Measurements from ENCODE around the gene STRIP1.

DNA sequence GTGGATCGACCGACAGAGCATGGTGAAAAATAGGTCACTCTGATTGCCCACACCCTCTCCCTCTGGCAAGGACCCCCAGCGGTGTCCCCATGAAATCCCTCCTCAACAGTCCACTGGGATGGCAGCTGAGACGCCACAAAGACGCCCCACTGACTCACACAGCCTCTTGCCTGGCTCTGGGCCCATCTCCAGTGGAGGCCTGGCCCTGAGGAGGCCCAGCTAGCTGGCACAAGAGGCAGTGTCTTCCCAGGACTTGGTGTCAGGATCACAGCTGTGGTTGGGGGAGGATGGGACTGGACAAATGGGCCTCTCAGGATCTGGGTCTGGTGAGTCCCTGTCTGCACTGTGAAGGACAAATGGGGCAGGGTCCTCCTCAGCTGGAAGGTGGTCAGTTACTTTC is 31.4 kb downstream of the STRIP1 start:
- no peak for TF ChIP-seq POLR2A (IDR thresholded peaks at IDR 0.05)
- TF ChIP-seq, protein P1, sequence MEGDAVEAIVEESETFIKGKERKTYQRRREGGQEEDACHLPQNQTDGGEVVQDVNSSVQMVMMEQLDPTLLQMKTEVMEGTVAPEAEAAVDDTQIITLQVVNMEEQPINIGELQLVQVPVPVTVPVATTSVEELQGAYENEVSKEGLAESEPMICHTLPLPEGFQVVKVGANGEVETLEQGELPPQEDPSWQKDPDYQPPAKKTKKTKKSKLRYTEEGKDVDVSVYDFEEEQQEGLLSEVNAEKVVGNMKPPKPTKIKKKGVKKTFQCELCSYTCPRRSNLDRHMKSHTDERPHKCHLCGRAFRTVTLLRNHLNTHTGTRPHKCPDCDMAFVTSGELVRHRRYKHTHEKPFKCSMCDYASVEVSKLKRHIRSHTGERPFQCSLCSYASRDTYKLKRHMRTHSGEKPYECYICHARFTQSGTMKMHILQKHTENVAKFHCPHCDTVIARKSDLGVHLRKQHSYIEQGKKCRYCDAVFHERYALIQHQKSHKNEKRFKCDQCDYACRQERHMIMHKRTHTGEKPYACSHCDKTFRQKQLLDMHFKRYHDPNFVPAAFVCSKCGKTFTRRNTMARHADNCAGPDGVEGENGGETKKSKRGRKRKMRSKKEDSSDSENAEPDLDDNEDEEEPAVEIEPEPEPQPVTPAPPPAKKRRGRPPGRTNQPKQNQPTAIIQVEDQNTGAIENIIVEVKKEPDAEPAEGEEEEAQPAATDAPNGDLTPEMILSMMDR (IDR thresholded peaks at IDR 0.05), result no peak

Data from vagina (tissue), 2 donors.